Measurements from ENCODE around the gene GRIK4. TPM values are rescaled to one million over a fixed set of nuclear protein-coding genes. Genes with fewer than 3 reads are reported as not detected.

The GRIK4 gene
- total and polyA plus RNA-seq, 7 donors: 0.04 to 0.11 (median 0.04) TPM; not detected in 4

DNA sequence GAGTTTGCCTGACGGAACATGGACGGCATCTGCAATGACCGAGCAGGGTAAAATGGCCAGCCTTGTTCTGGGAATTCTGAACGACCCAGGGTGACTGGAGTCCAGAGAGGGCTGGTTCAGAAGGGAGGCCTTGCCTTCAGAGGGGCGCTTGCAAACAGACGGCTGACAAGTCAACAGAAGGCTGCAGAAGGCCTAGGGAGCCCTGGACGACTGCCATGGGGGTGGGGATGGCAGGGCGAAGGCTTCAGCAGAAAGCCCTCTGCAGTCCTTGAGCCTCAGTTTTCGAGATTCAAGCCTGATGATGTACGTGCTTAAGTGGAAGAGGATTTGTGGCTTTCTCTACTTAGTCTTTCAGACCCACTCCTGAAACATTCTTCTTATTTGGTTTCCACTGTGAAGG lies 395.2 kb downstream of the GRIK4 start:
- intact Hi-C loops (cut with DNase I): no loop called here
- TF ChIP-seq, protein P1, sequence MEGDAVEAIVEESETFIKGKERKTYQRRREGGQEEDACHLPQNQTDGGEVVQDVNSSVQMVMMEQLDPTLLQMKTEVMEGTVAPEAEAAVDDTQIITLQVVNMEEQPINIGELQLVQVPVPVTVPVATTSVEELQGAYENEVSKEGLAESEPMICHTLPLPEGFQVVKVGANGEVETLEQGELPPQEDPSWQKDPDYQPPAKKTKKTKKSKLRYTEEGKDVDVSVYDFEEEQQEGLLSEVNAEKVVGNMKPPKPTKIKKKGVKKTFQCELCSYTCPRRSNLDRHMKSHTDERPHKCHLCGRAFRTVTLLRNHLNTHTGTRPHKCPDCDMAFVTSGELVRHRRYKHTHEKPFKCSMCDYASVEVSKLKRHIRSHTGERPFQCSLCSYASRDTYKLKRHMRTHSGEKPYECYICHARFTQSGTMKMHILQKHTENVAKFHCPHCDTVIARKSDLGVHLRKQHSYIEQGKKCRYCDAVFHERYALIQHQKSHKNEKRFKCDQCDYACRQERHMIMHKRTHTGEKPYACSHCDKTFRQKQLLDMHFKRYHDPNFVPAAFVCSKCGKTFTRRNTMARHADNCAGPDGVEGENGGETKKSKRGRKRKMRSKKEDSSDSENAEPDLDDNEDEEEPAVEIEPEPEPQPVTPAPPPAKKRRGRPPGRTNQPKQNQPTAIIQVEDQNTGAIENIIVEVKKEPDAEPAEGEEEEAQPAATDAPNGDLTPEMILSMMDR (IDR thresholded peaks at IDR 0.05): no peak

DNA sequence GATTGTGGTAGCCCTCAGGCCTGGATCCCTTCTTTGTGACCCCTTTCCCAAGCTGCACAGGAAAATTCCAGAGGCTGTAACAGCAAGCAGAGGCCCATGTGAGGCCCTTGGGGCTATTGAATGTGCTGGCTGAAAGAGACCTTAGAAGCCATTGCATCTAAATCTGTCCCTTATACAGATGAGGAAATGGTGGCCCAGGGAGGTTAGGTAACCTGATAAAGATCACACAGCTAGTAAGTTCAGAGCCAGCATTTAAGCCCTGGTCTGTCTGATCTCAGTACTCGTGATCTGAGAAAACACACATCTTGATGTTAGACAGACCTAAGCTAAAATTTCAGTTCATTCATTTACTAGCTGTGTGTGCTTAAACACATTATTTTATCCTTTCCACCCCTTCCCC lies 396.4 kb downstream of the GRIK4 start:
- Histone ChIP-seq H3K27ac (no peak overlapping the region), H3K27me3 (ENCODE audit: insufficient read depth in 3 of 3, low read length in 2 of 3) (peaks cover 0 to 2% (median 0%) of the 10 kb centered on the region in 3 donors), H3K36me3 (ENCODE audit: insufficient read depth in 1 of 2, low read depth in 1 of 2) (no peaks in the 10 kb centered on the region), H3K9me3 (no peaks in the 10 kb centered on the region), H3K4me1 (no peaks in the 10 kb centered on the region), H3K4me3 (no peak overlapping the region)
- intact Hi-C loops (cut with DNase I): no loop called here
- TF ChIP-seq, protein P1 (IDR thresholded peaks at IDR 0.05): no peak
- DNase-seq (no peak), ATAC-seq (no peak)
- 88 to 96% (median 90%) methylated on average over 1 of the region's 1 CpG for WGBS, 3 donors

More for the DNA sequence above, 395.2 kb downstream of the GRIK4 start:
- WGBS, 3 donors: 80 to 88% (median 85%) methylated on average over 10 of the region's 10 CpGs
- H3K27ac ChIP-seq: no peak overlapping the region
- H3K9me3 ChIP-seq: no peaks in the 10 kb centered on the region
- H3K36me3 ChIP-seq (ENCODE audit: insufficient read depth in 1 of 2, low read depth in 1 of 2): no peaks in the 10 kb centered on the region
- H3K4me1 ChIP-seq: no peaks in the 10 kb centered on the region
- H3K27me3 ChIP-seq (ENCODE audit: insufficient read depth in 3 of 3, low read length in 2 of 3): peaks cover 0 to 2% (median 0%) of the 10 kb centered on the region in 3 donors
- ATAC-seq (no peak), DNase-seq (no peak)
- H3K4me3 ChIP-seq: no peak overlapping the region

DNA sequence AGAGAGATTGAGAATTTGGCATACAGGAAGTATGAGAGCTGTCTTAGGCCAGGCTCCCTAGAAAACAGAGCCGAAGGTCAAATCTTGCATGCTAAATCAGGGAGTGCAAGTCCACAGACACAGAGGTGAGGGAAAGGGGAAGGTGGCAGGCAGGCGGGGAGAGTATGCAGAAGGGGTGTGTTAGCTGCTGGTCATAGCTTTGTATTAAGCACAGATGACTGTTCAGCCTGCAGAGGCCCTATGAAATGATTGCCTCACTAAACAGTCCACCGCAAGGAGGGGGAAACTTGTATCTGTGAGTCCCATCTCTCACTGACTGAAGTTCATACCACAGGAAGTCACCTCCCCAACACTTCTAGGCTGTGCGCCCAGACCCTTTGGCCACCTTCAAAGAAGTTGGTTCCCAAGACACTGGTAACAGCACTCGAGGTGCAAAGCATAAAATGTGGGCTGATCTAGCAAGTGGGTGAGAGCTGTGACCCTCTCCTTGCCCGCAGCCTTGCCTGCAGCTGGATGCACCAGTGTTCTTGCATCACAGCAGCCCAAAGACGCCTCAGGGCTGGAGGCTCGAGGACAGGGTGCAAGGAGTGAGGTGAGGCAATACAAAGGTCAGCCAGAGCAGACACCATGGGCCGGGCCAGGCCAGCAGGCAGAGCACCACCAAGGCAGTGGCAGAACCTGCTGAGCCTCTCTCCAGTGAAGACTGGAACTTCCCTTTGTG lies 397.1 kb downstream of the GRIK4 start:
- ATAC-seq: no peak
- no peaks in the 10 kb centered on the region for H3K36me3 ChIP-seq (ENCODE audit: insufficient read depth in 1 of 2, low read depth in 1 of 2)
- H3K27ac ChIP-seq: no peak overlapping the region
- WGBS, 3 donors: 64 to 72% (median 68%) methylated on average over 9 of the region's 9 CpGs
- peaks cover 0 to 2% (median 0%) of the 10 kb centered on the region in 3 donors for H3K27me3 ChIP-seq (ENCODE audit: insufficient read depth in 3 of 3, low read length in 2 of 3)
- TF ChIP-seq, protein P1 (IDR thresholded peaks at IDR 0.05): no peak
- H3K9me3 ChIP-seq: no peaks in the 10 kb centered on the region
- no peak overlapping the region for H3K4me3 ChIP-seq
- intact Hi-C loops (cut with DNase I): no loop called here
- DNase-seq: no peak
- no peaks in the 10 kb centered on the region for H3K4me1 ChIP-seq

DNA sequence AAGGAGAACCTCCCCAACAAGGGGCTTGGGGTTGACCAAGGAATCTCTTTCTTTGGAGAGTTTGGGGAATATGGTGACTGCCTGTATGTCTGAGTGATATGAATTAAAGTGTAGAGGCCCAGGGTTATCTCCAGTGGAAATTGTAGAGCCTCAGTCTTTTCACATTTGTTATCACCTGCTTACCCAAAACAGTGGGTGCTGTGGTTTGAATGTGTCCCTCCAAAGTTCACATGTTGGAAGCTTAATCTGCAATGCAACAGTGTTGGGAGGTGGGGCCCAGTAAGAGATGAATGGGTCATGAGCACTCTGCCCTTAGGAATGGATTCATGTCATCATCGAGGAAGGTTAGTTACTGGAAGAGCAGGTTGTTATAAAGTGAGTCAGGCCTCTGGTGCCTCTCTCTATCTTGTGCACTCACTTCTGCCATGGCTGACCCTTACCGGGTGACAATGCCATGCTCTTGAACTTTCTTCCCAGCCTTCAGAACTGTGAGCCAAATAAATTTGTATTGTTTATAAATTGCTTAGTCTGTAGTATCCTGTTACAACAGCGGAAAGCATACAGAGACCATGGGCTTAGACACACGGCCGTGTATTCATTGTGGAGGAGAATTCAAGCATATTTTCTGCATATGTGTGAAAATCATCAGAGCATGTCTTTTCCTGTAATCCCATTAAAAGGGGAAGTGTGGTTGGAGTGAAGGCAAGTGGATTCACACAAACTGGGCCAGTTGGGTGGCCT lies 398.3 kb downstream of the GRIK4 start:
- intact Hi-C loops (cut with DNase I): no loop called here
- 85 to 86% (median 86%) methylated on average over 5 of the region's 5 CpGs for WGBS, 3 donors
- Histone ChIP-seq H3K36me3 (ENCODE audit: insufficient read depth in 1 of 2, low read depth in 1 of 2) (no peaks in the 10 kb centered on the region), H3K4me1 (no peaks in the 10 kb centered on the region), H3K27me3 (ENCODE audit: insufficient read depth in 3 of 3, low read length in 2 of 3) (peaks cover 0 to 2% (median 0%) of the 10 kb centered on the region in 3 donors), H3K9me3 (no peaks in the 10 kb centered on the region), H3K27ac (no peak overlapping the region), H3K4me3 (no peak overlapping the region)
- DNase-seq (no peak), ATAC-seq (no peak)
- TF ChIP-seq, protein P1 (IDR thresholded peaks at IDR 0.05): no peak
